Measurements from ENCODE around the gene SLC12A9. TPM values are rescaled to one million over a fixed set of nuclear protein-coding genes. Genes with fewer than 3 reads are reported as not detected.
"Not testable (repeated sequence)": the region's sequence is repeated elsewhere in the genome, so short reads cannot be mapped to it uniquely, and the experiment has no call there.

The SLC12A9 gene
- total RNA-seq, 2 donors from 2014 or later: 22.0 to 29.4 TPM

GRCh38 chr7:100902638-100903037 is 50.1 kb downstream of the SLC12A9 start:
- intact Hi-C loops (cut with DNase I): no loop called here
- H3K9me3 ChIP-seq: no peaks in the 10 kb centered on the region
- 86% methylated on average over 7 of the region's 7 CpGs for WGBS
- H3K4me1 ChIP-seq (replicated peaks): no peaks in the 10 kb centered on the region
- DNase-seq (ENCODE audit: low spot score): no peak
- TF ChIP-seq CTCF (IDR thresholded peaks at IDR 0.05) (no peak), POLR2A (IDR thresholded peaks at IDR 0.05) (no peak), POLR2AphosphoS5 (IDR thresholded peaks at IDR 0.05) (no peak)
- no peaks in the 10 kb centered on the region for H3K27me3 ChIP-seq (replicated peaks; ENCODE audit: insufficient read depth)
- no peak overlapping the region for H3K27ac ChIP-seq
- H3K4me3 ChIP-seq: no peak overlapping the region
- no peaks in the 10 kb centered on the region for H3K36me3 ChIP-seq

- Histone ChIP-seq H3K4me3 (no peak overlapping the region), H3K9me3 (no peaks in the 10 kb centered on the region), H3K4me1 (replicated peaks) (no peaks in the 10 kb centered on the region), H3K27me3 (replicated peaks; ENCODE audit: insufficient read depth) (no peaks in the 10 kb centered on the region), H3K27ac (no peak overlapping the region), H3K36me3 (no peaks in the 10 kb centered on the region)
- whole genome bisulfite sequencing: 96% methylated on average over 5 of the region's 5 CpGs
- TF ChIP-seq POLR2A (IDR thresholded peaks at IDR 0.05) (no peak), CTCF (IDR thresholded peaks at IDR 0.05) (no peak), POLR2AphosphoS5 (IDR thresholded peaks at IDR 0.05) (no peak)
- no peak for DNase-seq (ENCODE audit: low spot score)
- intact Hi-C loops (cut with DNase I): no loop called here
Observed at GRCh38 chr7:100908512-100908911, 56.0 kb downstream of the SLC12A9 start.

GRCh38 chr7:100910443-100910842 is 57.9 kb downstream of the SLC12A9 start:
- H3K27ac ChIP-seq; DNase-seq (ENCODE audit: low spot score); H3K4me3 ChIP-seq; H3K9me3 ChIP-seq; H3K27me3 ChIP-seq (replicated peaks; ENCODE audit: insufficient read depth); H3K4me1 ChIP-seq (replicated peaks); intact Hi-C loops (cut with DNase I); H3K36me3 ChIP-seq: not testable (repeated sequence)
- WGBS: 81% methylated on average over 7 of the region's 7 CpGs

- Histone ChIP-seq H3K4me1 (replicated peaks) (no peaks in the 10 kb centered on the region), H3K36me3 (no peaks in the 10 kb centered on the region), H3K4me3 (no peak overlapping the region), H3K27me3 (replicated peaks; ENCODE audit: insufficient read depth) (no peaks in the 10 kb centered on the region), H3K27ac (no peak overlapping the region), H3K9me3 (no peaks in the 10 kb centered on the region)
- DNase-seq (ENCODE audit: low spot score): no peak
- WGBS: 82% methylated on average over 3 of the region's 3 CpGs
- no peak for TF ChIP-seq POLR2AphosphoS5 (IDR thresholded peaks at IDR 0.05)
- no peak for TF ChIP-seq POLR2A (IDR thresholded peaks at IDR 0.05)
- TF ChIP-seq CTCF (IDR thresholded peaks at IDR 0.05): no peak
- intact Hi-C loops (cut with DNase I): no loop called here
Observed at GRCh38 chr7:100911484-100911883, 59.0 kb downstream of the SLC12A9 start.

- intact Hi-C loops (cut with DNase I): no loop called here
- Histone ChIP-seq H3K36me3 (no peaks in the 10 kb centered on the region), H3K27me3 (replicated peaks; ENCODE audit: insufficient read depth) (no peaks in the 10 kb centered on the region), H3K4me3 (no peak overlapping the region), H3K9me3 (no peaks in the 10 kb centered on the region), H3K4me1 (replicated peaks) (no peaks in the 10 kb centered on the region), H3K27ac (no peak overlapping the region)
- TF ChIP-seq POLR2AphosphoS5 (IDR thresholded peaks at IDR 0.05): no peak
- no peak for TF ChIP-seq POLR2A (IDR thresholded peaks at IDR 0.05)
- TF ChIP-seq CTCF (IDR thresholded peaks at IDR 0.05): no peak
- no peak for DNase-seq (ENCODE audit: low spot score)
- WGBS: 90% methylated on average over 15 of the region's 15 CpGs
Observed at GRCh38 chr7:100914208-100914878, 61.8 kb downstream of the SLC12A9 start.

Measured in prostate gland (tissue), 2 donors.